Measurements from ENCODE around the gene OSTN.

GRCh38 chr3:191227541-191227940, 28.5 kb downstream of the OSTN start:
- no peak for TF ChIP-seq POLR2AphosphoS5 (IDR thresholded peaks at IDR 0.05)
- no peak for TF ChIP-seq CTCF (IDR thresholded peaks at IDR 0.05)
